CD4-positive, alpha-beta T cell treated with Interleukin-4 for 4 hours (primary cell): Measurements from ENCODE around the gene BPIFA3.

Source experiments
- DNase-seq: peaks from one replicate; pipeline ENCODE4 v3.0.0-alpha.2; 2020

The BPIFA3 gene

GRCh38 chr20:33229843-33230242 lies 12.7 kb downstream of the BPIFA3 start:
- DNase-seq: no peak

GRCh38 chr20:33231237-33231636 lies 14.1 kb downstream of the BPIFA3 start:
- no peak for DNase-seq

GRCh38 chr20:33232486-33233072 lies 15.4 kb downstream of the BPIFA3 start:
- DNase-seq: no peak

GRCh38 chr20:33233129-33233774 lies 16.1 kb downstream of the BPIFA3 start:
- DNase-seq: no peak

- no peak for DNase-seq
Measured at GRCh38 chr20:33234050-33234449, 16.9 kb downstream of the BPIFA3 start.

- DNase-seq: no peak
Measured at GRCh38 chr20:33235696-33236095, 18.5 kb downstream of the BPIFA3 start, which contains the start of gene BPIFA1. BPIFA1 (plus strand) TSS chr20:33235996; CDS start chr20:33237712, 1,716 bp downstream.

- no peak for DNase-seq
Measured at GRCh38 chr20:33236351-33236750, 19.2 kb downstream of the BPIFA3 start.

- no peak for DNase-seq
Measured at GRCh38 chr20:33237989-33238388, 20.8 kb downstream of the BPIFA3 start.

- no peak for DNase-seq
Measured at GRCh38 chr20:33239418-33239817, 22.3 kb downstream of the BPIFA3 start.

- no peak for DNase-seq
Measured at GRCh38 chr20:33239979-33240736, 23.0 kb downstream of the BPIFA3 start.

- DNase-seq: no peak
Measured at GRCh38 chr20:33240923-33241322, 23.8 kb downstream of the BPIFA3 start.

GRCh38 chr20:33242319-33243100 lies 25.4 kb downstream of the BPIFA3 start:
- DNase-seq: no peak

GRCh38 chr20:33246077-33246476 lies 28.9 kb downstream of the BPIFA3 start:
- DNase-seq: no peak

- no peak for DNase-seq
Measured at GRCh38 chr20:33249456-33249855, 32.3 kb downstream of the BPIFA3 start.

GRCh38 chr20:33250666-33251065 lies 33.5 kb downstream of the BPIFA3 start:
- DNase-seq: no peak

- no peak for DNase-seq
Measured at GRCh38 chr20:33251496-33251895, 34.3 kb downstream of the BPIFA3 start.

GRCh38 chr20:33252460-33252859 lies 35.3 kb downstream of the BPIFA3 start:
- DNase-seq: no peak

GRCh38 chr20:33255005-33255404 lies 37.9 kb downstream of the BPIFA3 start:
- no peak for DNase-seq

GRCh38 chr20:33257237-33257636 lies 40.1 kb downstream of the BPIFA3 start:
- DNase-seq: no peak

- DNase-seq: no peak
Measured at GRCh38 chr20:33259371-33259770, 42.2 kb downstream of the BPIFA3 start.

- DNase-seq: no peak
Measured at GRCh38 chr20:33261465-33261864, 44.3 kb downstream of the BPIFA3 start.

GRCh38 chr20:33262658-33263065 lies 45.5 kb downstream of the BPIFA3 start:
- no peak for DNase-seq

- DNase-seq: no peak
Measured at GRCh38 chr20:33263784-33264183, 46.6 kb downstream of the BPIFA3 start.
